Heart left ventricle (tissue), 16 donors: ENCODE data around the gene PCDHAC1. TPM values are rescaled to one million over a fixed set of nuclear protein-coding genes. Genes with fewer than 3 reads are reported as not detected.
A peak's percentile ranks its signal among the peaks of the same experiment; 100 is the strongest.

Experiments
- ATAC-seq, 4 donors: fragments of 200-7000 bp; cut with Tn5 transposase; one replicate each; pipeline ENCODE4 v1.9.1; 2020 to 2022; ENCODE audit warnings: moderate library complexity in 4 of 4, mild to moderate bottlenecking in 3 of 4, moderate number of reproducible peaks in 1 of 4
- DNase-seq, 5 donors: peaks; one replicate each; pipeline ENCODE4 v3.0.0-alpha.2; 2020
- H3K27ac ChIP-seq, 12 donors: fragments of 200-600 bp; sonication (generic) in 4 of 12; one replicate each; pipeline versions ENCODE4 v1.5.0 to v1.8.0; 2016 to 2022; ENCODE audit warnings: mild to moderate bottlenecking in 2 of 12
- H3K27me3 ChIP-seq, 9 donors: fragments of 200-600 bp; sonication (generic) in 2 of 9; one replicate each; pipeline versions ENCODE4 v1.5.1 to v1.8.0; 2016 to 2022; ENCODE audit warnings: mild to moderate bottlenecking in 3 of 9
- H3K36me3 ChIP-seq, 9 donors: fragments of 200-600 bp; sonication (generic) in 2 of 9; one replicate each; pipeline versions ENCODE4 v1.5.0 to v1.8.0; 2018 to 2022; ENCODE audit warnings: mild to moderate bottlenecking in 2 of 9
- H3K4me1 ChIP-seq, 12 donors: fragments of 200-600 bp; sonication (generic) in 4 of 12; one replicate each; pipeline versions ENCODE4 v1.5.0 to v1.8.0; 2016 to 2022; ENCODE audit warnings: mild to moderate bottlenecking in 3 of 12
- H3K4me3 ChIP-seq, 12 donors: fragments of 200-600 bp; sonication (generic) in 4 of 12; one replicate each; pipeline versions ENCODE4 v1.5.0 to v1.8.0; 2017 to 2022; ENCODE audit warnings: mild to moderate bottlenecking in 9 of 12, moderate library complexity in 4 of 12
- H3K9me3 ChIP-seq, 12 donors: fragments of 200-600 bp; sonication (generic) in 4 of 12; one replicate each; pipeline versions ENCODE4 v1.5.0 to v1.8.0; 2016 to 2022; ENCODE audit warnings: mild to moderate bottlenecking in 1 of 12
- CTCF ChIP-seq, 12 donors: fragments of 200-600 bp; sonication (generic) in 4 of 12; IDR thresholded peaks; one replicate each; pipeline versions ENCODE4 v1.5.0 to v1.8.0; 2018 to 2022; ENCODE audit warnings: antibody characterized with exemption in 12 of 12, mild to moderate bottlenecking in 5 of 12
- POLR2A ChIP-seq, 2 donors: fragments of 450-650 bp; IDR thresholded peaks; one replicate each; pipeline ENCODE4 v1.6.1; 2017; ENCODE audit warnings: antibody characterized with exemption in 2 of 2, mild to moderate bottlenecking in 2 of 2, moderate library complexity in 2 of 2
- WGBS, 4 donors: extraction: QIAGEN DNeasy Blood & Tissue Kit in 2 of 4; methylation state at CpG; one replicate each; pipeline versions ENCODE4 v1.1.5 to v1.1.7; 2013 to 2018; 5-methylcytosine and 5-hydroxymethylcytosine counted together
- intact Hi-C, 10 donors: fragments of 100-400 bp; cut with DNase I; formaldehyde crosslinking; loops; one replicate each; pipeline versions ENCODE4 v1.11.1 to v1.14.2; 2022
- polyA plus RNA-seq, 2 donors: library from polyadenylated mRNA; stranded (reverse); fragments of 200-250 nt; gene quantifications; one replicate each; pipeline ENCODE4 v1.2.3, GENCODE V29; 2013
- total RNA-seq, 9 donors: library from RNA; depleted of rRNA in 2 of 9; stranded (reverse); fragments of >200 nt in 2 of 9; fragmentation: NEBNext Ultra II Directional in 3 of 9; extraction: Animal tissue kit (Norgen Biotek cat#: 25700) in 3 of 9; gene quantifications; one replicate each; pipeline versions ENCODE4 v1.1.0 to v1.2.4, GENCODE V29; 2016 to 2023
- donor health status: ischemic (EF 13 %, LVEDD 7.1; RV severe dilation, severe dysfunction).
- donor health status: healthy with polysubstance abuse.
- donor health status: DM: no; HTN: yes; CAD: no.
- donor health status: DM: no; HTN: no; CAD: no.
- donor health status: ischemic (EF 25% LVEDD 6.9; RV normal size, moderate dysfunction).
- donor health status: ischemic (EF 25% LVEDD 5.7; RV mildly dilated, moderate dysfunction).
- donor health status: healthy.
- donor health status: DM: yes; HTN: yes; CAD: no.
- donor health status: ischemic (EF 35%, LVEDD 5.7; RV mildly dilated, moderate dysfunction).
- donor health status: nonischemic (EF 11% LVEDD 7.7; RV severe dilation, severe dysfunction).
- donor health status: DM: yes; HTN: yes; CAD: no.
- donor health status: PGD.
- donor health status: ischemic (EF 29% LVEDD 5.4; RV normal size, mild dysfunction).
- donor health status: nonischemic (EF 23%, LVEDD 6.1; RV moderate dilation, normal function).

Gene PCDHAC1
- total and polyA plus RNA-seq, 11 donors = 0.08 to 0.88 (median 0.14) TPM; not detected in 5

GRCh38 chr5:140978260-140978659, 52.2 kb downstream of the PCDHAC1 start:
- TF ChIP-seq CTCF (IDR thresholded peaks at IDR 0.05) (no peak), POLR2A (IDR thresholded peaks at IDR 0.05) (no peak)
- ATAC-seq (peak in 1 of 4 donors; percentile 54), DNase-seq (no peak)
- H3K4me3 ChIP-seq = no peak overlapping the region
- no peaks in the 10 kb centered on the region for H3K4me1 ChIP-seq
- intact Hi-C loops = no loop called here
- H3K27ac ChIP-seq = no peak overlapping the region
- peaks cover 0 to 6% (median 0%) of the 10 kb centered on the region in 9 donors for H3K27me3 ChIP-seq
- H3K36me3 ChIP-seq = no peaks in the 10 kb centered on the region
- WGBS, 4 donors = 34 to 60% (median 47%) methylated on average over 2 of the region's 2 CpGs
- no peaks in the 10 kb centered on the region for H3K9me3 ChIP-seq

- ATAC-seq = no peak
- Histone ChIP-seq H3K4me3 (no peak overlapping the region), H3K36me3 (no peaks in the 10 kb centered on the region), H3K27ac (no peak overlapping the region), H3K9me3 (no peaks in the 10 kb centered on the region), H3K27me3 (peaks cover 0 to 6% (median 0%) of the 10 kb centered on the region in 9 donors), H3K4me1 (no peaks in the 10 kb centered on the region)
- WGBS, 4 donors = 89 to 100% (median 92%) methylated on average over 1 of the region's 1 CpG
- no peak for TF ChIP-seq POLR2A (IDR thresholded peaks at IDR 0.05)
- TF ChIP-seq CTCF (IDR thresholded peaks at IDR 0.05) = no peak
- no peak for DNase-seq
- intact Hi-C loops = no loop called here
These were observed 52.9 kb downstream of the PCDHAC1 start for GRCh38 chr5:140978983-140979382.

Other genes starting within 250 kb of the PCDHAC1 start
- gene HARS1, start 234.9 kb upstream of the PCDHAC1 start, total RNA-seq = 10 to 100 TPM; 31.3 to 43.9 (median 36.0) TPM
- gene HARS1, start 234.9 kb upstream of the PCDHAC1 start, polyA plus RNA-seq = 10 to 100 TPM; 45.3 to 58.6 TPM
- 10 to 100 TPM; 20.0 to 31.7 (median 24.6) TPM for gene HARS2, start 234.8 kb upstream of the PCDHAC1 start, total RNA-seq
- 10 to 100 TPM; 17.4 to 31.3 TPM for gene HARS2, start 234.8 kb upstream of the PCDHAC1 start, polyA plus RNA-seq
- 10 to 100 TPM; 25.0 to 39.5 (median 33.9) TPM for gene ZMAT2, start 225.9 kb upstream of the PCDHAC1 start, total RNA-seq
- 10 to 100 TPM; 56.0 to 72.9 TPM for gene ZMAT2, start 225.9 kb upstream of the PCDHAC1 start, polyA plus RNA-seq
- under 1 TPM in 1 of 9 donors, not detected in 8; 0.08 TPM for gene PCDHA1, start 140.2 kb upstream of the PCDHAC1 start, total RNA-seq
- gene PCDHA1, start 140.2 kb upstream of the PCDHAC1 start, polyA plus RNA-seq = not detected
- gene PCDHA2, start 131.4 kb upstream of the PCDHAC1 start, total RNA-seq = under 1 TPM in 1 of 9 donors, not detected in 8; 0.07 TPM
- under 1 TPM in 1 of 2 donors, not detected in 1; 0.01 TPM for gene PCDHA2, start 131.4 kb upstream of the PCDHAC1 start, polyA plus RNA-seq
- gene PCDHA3, start 125.2 kb upstream of the PCDHAC1 start, total RNA-seq = under 1 TPM in 8 of 9 donors, not detected in 1; 0.07 to 0.39 (median 0.22) TPM
- gene PCDHA3, start 125.2 kb upstream of the PCDHAC1 start, polyA plus RNA-seq = under 1 TPM in 1 of 2 donors, not detected in 1; 0.01 TPM
- gene PCDHA4, start 119.2 kb upstream of the PCDHAC1 start, total RNA-seq = under 1 TPM in 6 of 9 donors, not detected in 3; 0.02 to 0.21 (median 0.13) TPM
- under 1 TPM in 1 of 2 donors, not detected in 1; 0.03 TPM for gene PCDHA4, start 119.2 kb upstream of the PCDHAC1 start, polyA plus RNA-seq
- under 1 TPM in 4 of 9 donors, not detected in 5; 0.07 to 0.20 (median 0.08) TPM for gene PCDHA5, start 104.7 kb upstream of the PCDHAC1 start, total RNA-seq
- gene PCDHA5, start 104.7 kb upstream of the PCDHAC1 start, polyA plus RNA-seq = under 1 TPM in 1 of 2 donors, not detected in 1; 0.04 TPM
- under 1 TPM in 6 of 9 donors, not detected in 3; 0.10 to 0.36 (median 0.29) TPM for gene PCDHA6, start 98.3 kb upstream of the PCDHAC1 start, total RNA-seq
- not detected for gene PCDHA6, start 98.3 kb upstream of the PCDHAC1 start, polyA plus RNA-seq
- gene PCDHA7, start 92.0 kb upstream of the PCDHAC1 start, total RNA-seq = under 1 TPM in 4 of 9 donors, not detected in 5; 0.11 to 0.27 (median 0.20) TPM
- gene PCDHA7, start 92.0 kb upstream of the PCDHAC1 start, polyA plus RNA-seq = under 1 TPM in 1 of 2 donors, not detected in 1; 0.03 TPM
- gene PCDHA8, start 85.1 kb upstream of the PCDHAC1 start, total RNA-seq = under 1 TPM in 4 of 9 donors, not detected in 5; 0.08 to 0.32 (median 0.12) TPM
- not detected for gene PCDHA8, start 85.1 kb upstream of the PCDHAC1 start, polyA plus RNA-seq
- gene PCDHA9, start 77.9 kb upstream of the PCDHAC1 start, total RNA-seq = under 1 TPM in 3 of 9 donors, not detected in 6; 0.07 to 0.15 (median 0.08) TPM
- not detected for gene PCDHA9, start 77.9 kb upstream of the PCDHAC1 start, polyA plus RNA-seq
- under 1 TPM in 7 of 9 donors, not detected in 2; 0.04 to 0.41 (median 0.19) TPM for gene PCDHA10, start 70.4 kb upstream of the PCDHAC1 start, total RNA-seq
- under 1 TPM; under 0.01 to 0.01 TPM for gene PCDHA10, start 70.4 kb upstream of the PCDHAC1 start, polyA plus RNA-seq
- gene PCDHA11, start 57.3 kb upstream of the PCDHAC1 start, total RNA-seq = under 1 TPM in 2 of 9 donors, not detected in 7; 0.08 to 0.13 TPM
- gene PCDHA11, start 57.3 kb upstream of the PCDHAC1 start, polyA plus RNA-seq = not detected
- gene PCDHA12, start 51.0 kb upstream of the PCDHAC1 start, total RNA-seq = under 1 TPM in 4 of 9 donors, not detected in 5; 0.08 to 0.97 (median 0.09) TPM
- gene PCDHA12, start 51.0 kb upstream of the PCDHAC1 start, polyA plus RNA-seq = not detected
- gene PCDHA13, start 44.2 kb upstream of the PCDHAC1 start, total RNA-seq = under 1 TPM in 2 of 9 donors, not detected in 7; 0.12 to 0.38 TPM
- under 1 TPM in 1 of 2 donors, not detected in 1; 0.01 TPM for gene PCDHA13, start 44.2 kb upstream of the PCDHAC1 start, polyA plus RNA-seq
- 1 to 10 TPM in 2 of 9 donors, under 1 TPM in 7; 0.07 to 2.2 (median 0.47) TPM for gene PCDHAC2, start 40.2 kb downstream of the PCDHAC1 start, total RNA-seq
- under 1 TPM in 1 of 2 donors, not detected in 1; 0.07 TPM for gene PCDHAC2, start 40.2 kb downstream of the PCDHAC1 start, polyA plus RNA-seq
- gene PCDHB1, start 125.1 kb downstream of the PCDHAC1 start, total RNA-seq = under 1 TPM in 2 of 9 donors, not detected in 7; 0.04 to 0.05 TPM
- gene PCDHB1, start 125.1 kb downstream of the PCDHAC1 start, polyA plus RNA-seq = not detected
- 1 to 10 TPM in 8 of 9 donors, under 1 TPM in 1; 0.70 to 4.3 (median 2.3) TPM for gene PCDHB2, start 168.3 kb downstream of the PCDHAC1 start, total RNA-seq
- under 1 TPM; 0.50 to 0.69 TPM for gene PCDHB2, start 168.3 kb downstream of the PCDHAC1 start, polyA plus RNA-seq
- 1 to 10 TPM in 6 of 9 donors, under 1 TPM in 3; 0.77 to 2.9 (median 1.1) TPM for gene PCDHB3, start 174.2 kb downstream of the PCDHAC1 start, total RNA-seq
- under 1 TPM; 0.27 to 0.33 TPM for gene PCDHB3, start 174.2 kb downstream of the PCDHAC1 start, polyA plus RNA-seq
- 1 to 10 TPM in 8 of 9 donors, under 1 TPM in 1; 0.91 to 2.8 (median 1.6) TPM for gene PCDHB4, start 195.5 kb downstream of the PCDHAC1 start, total RNA-seq
- gene PCDHB4, start 195.5 kb downstream of the PCDHAC1 start, polyA plus RNA-seq = under 1 TPM; 0.30 to 0.55 TPM
- 1 to 10 TPM; 1.4 to 6.4 (median 3.9) TPM for gene PCDHB5, start 208.9 kb downstream of the PCDHAC1 start, total RNA-seq
- 1 to 10 TPM in 1 of 2 donors, under 1 TPM in 1; 0.69 to 1.6 TPM for gene PCDHB5, start 208.9 kb downstream of the PCDHAC1 start, polyA plus RNA-seq
- 1 to 10 TPM in 1 of 9 donors, under 1 TPM in 8; 0.16 to 1.1 (median 0.44) TPM for gene PCDHB6, start 223.8 kb downstream of the PCDHAC1 start, total RNA-seq
- under 1 TPM; 0.18 to 0.27 TPM for gene PCDHB6, start 223.8 kb downstream of the PCDHAC1 start, polyA plus RNA-seq
- gene PCDHB7, start 246.3 kb downstream of the PCDHAC1 start, total RNA-seq = 1 to 10 TPM in 4 of 9 donors, under 1 TPM in 5; 0.52 to 1.3 (median 0.91) TPM
- gene PCDHB7, start 246.3 kb downstream of the PCDHAC1 start, polyA plus RNA-seq = under 1 TPM; 0.19 to 0.44 TPM